Measurements from ENCODE around the gene TSPAN14.
A peak's percentile ranks its signal among the peaks of the same experiment; 100 is the strongest.

TSPAN14 gene

DNA sequence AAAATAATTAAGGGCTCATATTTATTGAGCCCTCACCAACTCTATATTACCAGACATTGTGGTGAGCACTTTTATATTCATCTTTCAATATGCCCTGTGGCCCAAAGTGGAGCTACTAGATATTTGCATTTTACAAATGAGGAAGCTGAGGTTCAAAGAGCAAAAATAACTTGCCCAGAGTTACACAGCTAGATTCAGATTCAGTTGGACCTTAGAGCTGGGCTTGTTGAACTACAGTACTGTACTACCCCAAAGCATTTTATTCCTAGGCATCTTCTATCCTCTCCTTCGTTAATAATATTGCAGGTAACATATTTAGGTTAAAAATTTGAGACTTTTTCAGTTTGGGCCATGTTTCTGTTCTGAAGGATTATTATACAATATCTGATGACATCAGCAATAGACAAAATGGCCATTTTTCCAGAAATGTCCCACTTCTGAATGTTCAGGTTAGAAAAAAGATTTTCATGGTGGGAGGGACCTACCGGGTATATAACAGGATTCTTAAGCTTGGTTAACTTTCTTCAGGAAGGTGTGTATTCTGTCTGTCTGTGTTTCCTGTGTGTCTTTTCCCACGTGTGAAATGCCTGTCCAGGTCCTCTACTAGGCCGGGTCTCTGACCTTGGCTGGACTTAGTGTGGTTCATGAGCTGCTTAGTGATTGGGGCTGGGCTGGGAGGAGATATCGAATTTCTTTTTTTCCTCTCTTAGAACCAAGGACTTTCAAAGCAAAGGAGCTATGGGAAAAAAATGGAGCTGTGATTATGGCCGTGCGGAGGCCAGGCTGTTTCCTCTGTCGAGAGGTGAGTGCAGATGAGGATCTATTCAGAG is 32.2 kb upstream of the TSPAN14 start:
- no peak for DNase-seq (ENCODE audit: low read depth)

DNA sequence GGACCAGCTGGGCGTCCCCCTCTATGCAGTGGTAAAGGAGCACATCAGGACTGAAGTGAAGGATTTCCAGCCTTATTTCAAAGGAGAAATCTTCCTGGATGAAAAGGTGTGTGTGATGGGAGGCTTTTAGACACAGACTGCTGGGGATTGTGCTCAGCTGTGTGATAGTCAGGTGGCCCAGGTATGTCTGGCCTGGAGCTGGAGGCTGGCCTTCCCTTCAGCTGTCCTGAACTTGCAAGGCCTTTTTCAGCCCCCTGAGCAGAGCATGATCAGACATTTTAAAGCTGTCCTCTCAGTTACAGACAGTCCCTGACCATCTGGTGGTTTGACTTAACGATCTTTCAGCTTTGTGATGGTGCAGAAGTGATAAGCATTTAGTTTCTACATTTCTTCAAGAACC is 28.2 kb upstream of the TSPAN14 start:
- no peak for DNase-seq (ENCODE audit: low read depth)

DNA sequence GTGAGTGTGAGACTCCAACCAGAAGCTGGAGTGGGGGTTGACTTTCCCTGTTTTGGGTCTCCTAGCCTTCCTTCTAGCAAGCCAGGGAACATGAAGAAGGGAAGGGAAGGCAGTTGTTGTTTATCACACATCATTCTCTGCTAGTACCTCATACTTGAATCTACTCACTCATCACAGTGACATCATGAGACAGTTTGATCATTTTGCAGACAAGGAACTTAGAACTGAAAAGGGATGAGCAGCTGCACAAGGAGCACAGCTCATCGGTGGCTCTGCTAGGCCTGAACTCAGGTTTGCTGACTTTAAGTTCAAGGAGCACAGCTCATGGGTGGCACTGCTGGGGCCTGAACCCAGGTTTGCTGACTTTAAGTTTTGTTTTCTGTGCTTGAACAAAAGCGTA is 26.6 kb upstream of the TSPAN14 start:
- DNase-seq (ENCODE audit: low read depth), result no peak

DNA sequence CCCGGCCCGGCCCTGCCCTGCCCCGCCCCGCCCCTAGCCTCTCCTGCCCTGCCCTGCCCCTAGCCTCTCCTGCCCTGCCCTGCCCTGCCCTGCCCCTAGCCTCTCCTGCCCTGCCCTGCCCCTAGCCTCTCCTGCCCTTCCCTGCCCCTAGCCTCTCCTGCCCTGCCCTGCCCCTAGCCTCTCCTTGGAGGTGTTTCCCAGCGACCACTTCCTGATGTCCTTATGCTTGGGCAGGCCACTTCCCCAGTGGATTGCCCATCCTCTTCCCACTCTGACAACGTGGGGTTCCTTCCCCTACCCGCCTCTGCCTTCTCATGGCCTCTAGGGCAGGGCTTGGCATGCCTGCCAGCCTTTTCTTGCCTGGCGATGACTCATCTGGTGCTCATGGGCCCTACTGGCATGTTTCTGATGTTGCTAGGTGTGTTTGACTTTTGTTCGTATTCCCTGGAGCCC is 24.6 kb upstream of the TSPAN14 start:
- DNase-seq (ENCODE audit: low read depth), result no peak

DNA sequence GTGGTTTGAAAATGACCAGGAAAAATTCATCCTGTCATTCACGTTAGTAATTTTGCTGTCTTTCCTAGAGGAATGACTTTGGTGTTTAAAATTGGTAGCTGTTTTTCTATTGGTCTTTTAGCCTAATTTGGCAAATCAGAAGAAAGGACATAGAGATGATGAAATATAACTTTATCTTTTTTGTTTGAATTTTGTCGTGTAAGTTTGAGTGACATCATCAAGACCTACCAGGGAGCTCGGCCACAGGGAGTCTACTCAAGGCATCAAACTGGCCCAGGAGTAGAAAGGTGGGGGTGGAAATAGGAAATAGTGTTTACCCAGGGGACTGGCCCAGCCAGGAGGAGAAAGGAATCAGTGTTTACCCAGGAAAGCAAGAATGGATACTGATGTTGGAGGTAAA is 21.0 kb upstream of the TSPAN14 start:
- DNase-seq (ENCODE audit: low read depth), result no peak

DNA sequence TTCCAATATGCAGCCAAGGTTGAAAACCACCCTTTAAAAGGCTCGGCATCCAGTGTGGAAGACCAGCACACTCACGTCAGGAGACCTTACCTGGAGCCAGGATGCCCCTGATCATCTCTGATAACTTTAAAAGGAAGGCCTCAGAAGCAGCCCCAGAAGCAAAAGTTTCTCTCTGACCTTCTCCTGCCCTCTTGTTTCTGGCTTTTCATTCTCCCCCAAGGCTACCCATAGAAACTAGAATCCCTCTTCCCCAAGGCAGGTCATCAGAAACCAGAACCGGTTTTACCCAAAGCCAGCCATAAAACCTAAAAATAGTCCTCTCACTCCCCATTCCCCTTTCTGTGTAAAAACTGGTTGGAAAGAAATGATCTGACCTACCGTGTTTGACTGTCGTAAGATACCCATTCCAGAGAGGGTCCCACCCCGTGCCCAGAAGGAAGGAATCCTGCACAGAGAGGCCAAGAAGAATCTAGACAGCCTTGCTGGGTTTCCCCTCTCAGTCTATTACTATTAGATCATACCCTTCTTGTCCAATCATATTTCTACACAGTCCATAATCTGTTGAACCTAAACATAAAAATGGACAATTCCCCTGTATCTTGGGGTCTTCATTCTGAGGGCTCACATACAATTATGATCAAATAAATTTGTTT is 17.5 kb upstream of the TSPAN14 start:
- DNase-seq (ENCODE audit: low read depth), result no peak

DNA sequence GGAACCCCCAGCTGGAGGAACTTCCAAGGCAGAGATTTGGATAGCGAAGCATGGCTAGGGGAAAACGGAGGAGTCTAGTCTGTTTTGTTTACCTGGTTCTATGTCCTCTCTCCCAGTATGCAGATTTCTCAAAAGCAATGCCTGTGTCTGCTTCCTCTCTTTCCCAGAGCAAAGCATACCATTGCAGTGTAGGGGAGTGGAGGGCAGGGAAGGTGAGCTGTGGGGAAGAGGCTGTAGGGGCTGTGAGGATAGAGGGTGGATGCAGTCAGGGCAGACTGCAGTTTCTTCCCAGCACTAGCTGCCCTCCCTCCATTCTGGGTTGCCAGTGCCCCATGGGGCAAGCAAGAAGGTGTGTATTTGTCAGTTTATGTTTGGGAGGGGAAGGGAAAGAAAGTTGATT is 16.9 kb upstream of the TSPAN14 start:
- no peak for DNase-seq (ENCODE audit: low read depth)

DNA sequence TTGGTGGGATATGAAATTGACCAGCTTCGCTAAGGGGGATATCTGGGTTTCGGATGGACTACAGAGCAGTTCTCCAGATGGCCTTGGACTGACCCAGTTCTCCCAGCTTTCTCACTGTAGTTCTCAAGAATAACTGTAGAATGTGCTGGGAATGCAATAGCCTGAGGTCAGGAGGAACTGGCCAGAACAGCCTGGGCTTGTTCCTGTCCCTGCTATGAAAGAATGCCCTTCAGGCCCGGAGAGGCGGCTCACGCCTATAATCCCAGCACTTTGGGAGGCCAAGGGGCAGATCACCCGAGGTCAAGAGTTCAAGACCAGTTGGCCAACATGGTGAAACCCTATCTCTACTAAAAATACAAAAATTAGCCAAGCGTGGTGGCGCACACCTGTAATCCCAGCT is 12.3 kb upstream of the TSPAN14 start:
- no peak for DNase-seq (ENCODE audit: low read depth)

DNA sequence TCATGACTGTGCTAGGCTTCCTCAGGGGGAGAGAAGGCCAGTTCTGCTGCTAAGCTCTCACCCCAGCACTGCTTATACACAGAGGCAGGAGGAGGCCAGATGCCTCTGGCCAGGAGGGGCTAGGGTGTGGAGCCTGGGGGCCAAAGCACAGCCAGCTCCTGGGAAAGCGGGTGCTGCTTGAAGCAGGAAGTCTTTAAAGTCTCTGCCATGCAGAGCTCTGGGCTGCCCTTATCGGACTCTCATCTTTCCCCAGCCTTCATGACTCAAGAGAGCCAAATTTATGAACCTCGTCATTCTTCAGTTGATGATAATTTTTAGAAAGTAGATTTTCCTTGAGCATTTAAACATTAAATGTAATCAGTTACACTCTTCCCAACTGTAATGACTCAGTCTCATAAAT is 11.2 kb upstream of the TSPAN14 start:
- peak; percentile 79 for DNase-seq (ENCODE audit: low read depth)

DNA sequence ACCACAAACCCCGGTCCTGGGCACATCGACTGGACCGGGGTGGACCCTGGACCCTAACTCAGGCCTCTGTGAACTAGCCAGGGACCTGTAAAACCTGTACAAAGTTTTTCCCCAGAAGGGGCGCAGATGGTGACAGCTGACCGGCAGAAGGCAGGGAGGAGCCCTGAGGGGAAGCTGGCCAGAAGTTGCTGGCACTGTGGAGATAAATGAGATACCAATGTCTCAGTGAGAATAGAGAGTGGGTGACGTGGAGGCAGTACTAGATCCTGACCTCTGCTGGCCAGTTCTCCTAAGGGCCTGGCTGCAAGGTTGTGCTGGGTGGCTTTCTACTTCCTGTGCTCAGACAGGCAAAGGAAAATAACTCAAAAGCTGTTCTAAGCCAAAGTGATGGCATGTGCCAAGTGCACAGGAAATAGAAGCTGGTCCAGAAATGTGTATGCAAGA is 10.6 kb upstream of the TSPAN14 start:
- peak; percentile 73 for DNase-seq (ENCODE audit: low read depth)

DNA sequence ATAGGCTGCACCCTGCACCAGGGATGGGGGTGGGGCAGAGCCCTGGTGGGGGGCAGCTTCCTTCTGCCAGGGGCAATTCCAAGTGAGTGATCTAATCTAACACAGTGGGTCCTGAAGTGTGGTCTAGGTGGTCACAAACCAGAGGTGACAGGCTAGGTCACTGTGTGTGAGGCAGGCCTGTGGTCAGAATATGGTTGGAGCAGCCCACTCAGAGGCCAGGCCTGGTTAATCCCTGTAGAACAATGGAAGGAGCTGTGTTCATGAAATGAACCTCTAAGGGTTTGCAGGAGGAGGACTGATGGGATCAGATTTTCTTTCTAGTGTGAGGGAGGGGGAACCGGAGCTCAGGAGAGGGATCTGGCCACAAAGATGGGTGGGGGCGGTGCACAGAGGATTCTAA is 10.0 kb upstream of the TSPAN14 start:
- DNase-seq (ENCODE audit: low read depth), result no peak

DNA sequence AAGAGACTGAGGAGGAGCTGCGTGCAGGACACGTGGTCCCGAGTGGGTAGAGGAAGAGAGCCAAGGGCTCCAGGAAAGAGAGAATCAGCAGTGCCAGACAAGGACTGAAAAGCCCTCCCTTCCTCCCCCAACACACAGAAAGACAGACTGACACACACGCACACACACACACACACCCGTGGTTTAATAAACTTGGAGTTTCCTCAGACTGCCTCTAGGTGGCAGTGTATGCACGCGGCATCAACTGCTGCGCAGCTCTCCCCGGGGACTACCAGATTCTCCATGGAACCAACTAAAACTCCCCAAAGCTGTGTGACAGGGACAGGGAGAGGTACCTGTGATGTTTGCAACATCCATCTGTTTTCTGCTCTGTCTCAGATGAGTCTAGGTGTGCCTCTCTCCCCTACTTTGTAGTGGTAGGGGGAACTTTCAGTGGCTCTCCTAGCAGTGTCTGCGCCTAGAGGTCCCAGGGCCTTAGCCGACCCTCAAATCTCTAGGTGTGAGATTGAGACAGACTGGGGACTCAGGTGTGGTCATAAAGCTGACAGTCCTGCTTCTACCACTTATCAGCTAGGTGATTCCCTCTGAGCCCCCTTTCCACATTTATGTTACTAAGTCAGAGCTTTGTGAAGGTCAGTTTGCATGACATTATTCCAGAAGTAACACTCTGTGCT is 9.3 kb upstream of the TSPAN14 start:
- DNase-seq (ENCODE audit: low read depth), result peak; percentile 79

DNA sequence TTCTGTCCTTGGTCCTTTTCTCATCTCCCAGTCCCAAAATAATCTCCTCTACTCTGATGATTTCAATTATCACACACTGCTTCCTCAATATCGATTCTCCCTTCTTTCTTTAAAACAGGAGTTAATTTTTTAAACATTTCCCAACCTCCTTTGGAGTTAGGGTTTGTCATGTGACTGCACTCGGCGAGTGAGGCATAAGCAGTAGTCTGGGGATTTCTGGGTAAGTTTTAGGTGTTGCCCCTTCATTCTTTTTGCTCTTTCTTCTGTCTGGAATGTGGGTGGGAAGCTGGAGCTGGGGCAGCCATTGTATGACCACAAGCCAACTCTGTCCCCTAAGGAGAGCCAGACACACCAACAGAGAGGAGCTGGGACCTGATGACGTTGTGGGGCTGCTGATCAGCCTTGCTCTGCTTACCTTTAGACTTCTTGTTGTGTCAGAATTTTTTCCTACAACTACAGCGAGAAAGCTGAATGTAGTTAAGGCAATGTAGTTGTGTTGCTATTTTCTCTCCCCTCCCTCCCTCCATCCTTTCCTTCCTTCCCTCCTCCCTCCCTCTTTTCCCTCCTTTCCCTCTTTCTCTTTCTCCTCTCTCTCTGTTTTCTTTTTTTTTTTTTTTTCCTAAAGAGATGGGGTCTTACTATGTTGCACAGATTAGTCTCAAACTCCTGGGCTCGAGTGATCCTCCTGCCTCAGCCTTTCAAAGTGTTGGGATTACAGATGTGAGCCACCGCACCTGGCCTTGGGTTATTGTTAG is 6.5 kb upstream of the TSPAN14 start:
- DNase-seq (ENCODE audit: low read depth), result no peak

DNA sequence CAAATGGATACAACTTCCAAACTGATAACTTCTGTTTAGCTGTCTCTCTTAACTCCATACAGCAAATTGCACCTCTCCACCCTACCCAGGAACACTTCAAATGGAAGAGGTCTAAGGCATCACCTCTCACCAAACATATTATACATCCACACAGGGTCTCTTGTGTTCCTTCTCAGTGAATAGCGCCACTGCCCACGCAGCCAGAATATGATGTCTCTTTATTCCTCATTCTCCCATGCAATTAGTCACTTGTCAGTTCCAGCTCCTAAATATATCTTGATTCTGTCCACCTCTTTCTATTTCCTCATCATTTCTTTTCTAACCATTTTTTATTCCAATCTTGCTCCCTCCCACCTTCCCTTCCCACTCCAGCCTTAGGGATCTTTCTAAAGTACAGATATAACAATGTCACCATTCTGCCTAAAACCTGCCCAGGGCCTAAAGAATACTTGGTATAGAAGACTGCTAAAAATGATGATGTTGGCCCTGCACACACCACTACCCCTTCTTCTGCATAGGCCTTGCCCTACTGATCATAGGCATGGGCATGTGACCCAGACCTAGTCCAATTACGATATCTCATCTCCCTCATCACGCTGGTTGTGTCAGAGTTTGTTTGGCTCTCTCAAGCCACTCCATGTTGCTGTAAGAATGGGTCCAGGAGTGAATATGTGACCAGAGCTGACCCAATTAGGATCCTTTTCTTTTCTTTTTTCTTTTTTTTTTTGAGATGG is 5.7 kb upstream of the TSPAN14 start:
- DNase-seq (ENCODE audit: low read depth), result no peak

DNA sequence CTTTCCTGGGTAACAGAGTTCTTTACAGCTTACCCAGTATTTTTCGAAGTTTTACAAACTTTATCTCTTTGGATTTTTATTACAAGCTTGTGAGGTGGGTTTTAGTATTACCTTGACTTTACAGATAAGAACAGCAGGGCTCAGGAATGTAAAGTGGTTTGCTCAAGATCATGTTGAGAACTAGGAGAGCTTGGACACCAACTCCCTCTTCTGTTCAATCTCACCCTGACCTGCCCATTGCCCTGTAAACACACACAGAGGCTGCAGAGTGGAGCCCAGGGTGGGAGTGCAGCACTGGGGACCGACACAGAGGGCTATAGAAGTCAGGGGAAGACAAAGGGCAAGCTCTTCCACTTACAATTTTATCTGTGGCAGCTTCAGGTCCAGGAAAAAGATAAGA is 4.6 kb upstream of the TSPAN14 start:
- no peak for DNase-seq (ENCODE audit: low read depth)

DNA sequence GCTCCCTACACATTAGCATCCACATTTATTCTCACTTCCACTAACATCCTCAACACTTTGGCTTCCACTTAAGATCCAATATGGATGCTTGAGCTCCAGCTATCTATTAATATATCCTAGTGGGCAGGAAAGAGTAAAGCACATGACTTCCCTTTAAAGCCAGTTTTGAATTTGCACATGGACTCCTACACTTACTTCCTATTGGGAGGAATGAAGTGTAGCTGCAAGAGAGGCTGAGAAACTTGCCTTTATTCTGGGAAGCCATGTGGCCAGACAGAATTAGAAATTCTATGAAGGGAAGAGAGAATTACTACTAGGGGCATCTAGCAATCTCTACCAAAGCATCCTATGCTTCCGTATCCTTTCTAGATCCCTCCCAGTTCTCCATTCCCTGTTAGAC is 3.0 kb upstream of the TSPAN14 start:
- no peak for DNase-seq (ENCODE audit: low read depth)

DNA sequence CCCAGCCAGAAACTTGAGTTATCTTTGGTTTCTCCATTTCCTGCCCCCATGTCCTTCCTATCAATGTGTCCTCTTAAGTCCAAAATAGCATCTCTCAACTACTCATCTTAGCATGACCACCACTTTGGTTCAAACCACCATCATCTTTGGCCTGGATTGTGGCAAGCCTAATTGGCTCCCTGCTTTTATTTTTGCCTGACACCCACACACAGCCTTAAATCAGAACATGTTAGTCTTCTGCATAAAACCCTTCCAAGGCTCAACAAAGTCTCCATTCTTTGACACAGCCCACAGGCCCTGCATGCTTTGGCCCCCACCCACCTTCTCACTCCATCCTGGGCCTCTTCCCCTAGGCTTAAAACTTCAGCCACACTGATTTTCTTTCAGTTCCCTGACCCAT is 2.0 kb upstream of the TSPAN14 start:
- no peak for DNase-seq (ENCODE audit: low read depth)

DNA sequence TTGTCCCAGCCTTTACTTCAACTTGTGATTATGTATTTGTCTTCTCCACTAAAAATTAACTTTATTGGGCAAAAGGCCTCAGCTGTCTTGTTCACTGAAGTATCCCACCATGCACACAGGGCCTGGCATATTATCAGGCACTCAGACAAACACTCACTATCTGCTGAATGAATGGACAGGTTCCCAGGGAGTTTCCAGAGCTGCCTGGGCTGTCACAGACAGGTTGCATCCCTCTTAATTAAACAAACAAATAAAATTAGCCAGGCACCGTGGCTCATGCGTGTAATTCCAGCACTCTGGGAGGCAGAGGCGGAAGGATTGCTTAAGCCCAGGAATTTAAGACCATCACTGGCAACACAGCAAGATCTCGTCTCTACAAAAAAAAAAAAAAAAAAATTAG is 1.5 kb upstream of the TSPAN14 start:
- DNase-seq (ENCODE audit: low read depth), result no peak

DNA sequence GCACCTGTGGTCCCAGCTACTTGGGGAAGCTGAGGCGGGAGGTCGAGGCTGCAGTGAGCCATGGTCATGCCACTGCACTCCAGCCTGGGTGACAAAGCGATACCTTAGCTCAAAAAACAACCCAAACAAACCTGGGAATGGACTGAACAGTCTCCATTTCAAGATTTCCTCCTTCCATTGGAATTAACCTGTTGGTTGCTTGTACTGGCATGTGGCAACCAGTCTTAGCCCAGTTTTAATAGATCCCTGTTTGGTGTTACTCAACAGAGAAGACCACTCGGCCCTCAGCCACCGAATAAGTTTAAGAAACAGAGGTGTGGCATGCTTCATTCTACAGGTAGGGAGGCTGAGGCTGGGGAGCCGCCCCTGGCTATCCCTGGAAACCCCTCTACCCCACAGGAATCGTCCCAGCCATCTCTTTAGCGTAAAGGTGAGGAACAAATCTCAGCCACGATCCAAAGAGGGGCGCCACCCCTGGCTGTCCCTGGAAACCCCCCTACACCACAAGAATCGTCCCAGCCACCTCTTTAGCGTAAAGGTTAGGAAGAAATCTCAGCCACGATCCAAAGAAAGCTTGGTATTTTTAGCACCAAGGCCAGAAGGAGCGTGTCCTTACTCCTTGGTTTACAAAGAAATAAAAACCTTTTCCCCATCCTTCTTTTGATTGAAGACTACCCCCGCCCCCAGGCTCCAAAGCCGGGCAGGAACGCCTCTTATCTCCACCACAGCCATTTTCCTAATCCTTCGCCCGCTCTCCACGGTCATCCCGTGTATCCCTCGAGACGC is 861 bp upstream of the TSPAN14 start:
- no peak for DNase-seq (ENCODE audit: low read depth)

DNA sequence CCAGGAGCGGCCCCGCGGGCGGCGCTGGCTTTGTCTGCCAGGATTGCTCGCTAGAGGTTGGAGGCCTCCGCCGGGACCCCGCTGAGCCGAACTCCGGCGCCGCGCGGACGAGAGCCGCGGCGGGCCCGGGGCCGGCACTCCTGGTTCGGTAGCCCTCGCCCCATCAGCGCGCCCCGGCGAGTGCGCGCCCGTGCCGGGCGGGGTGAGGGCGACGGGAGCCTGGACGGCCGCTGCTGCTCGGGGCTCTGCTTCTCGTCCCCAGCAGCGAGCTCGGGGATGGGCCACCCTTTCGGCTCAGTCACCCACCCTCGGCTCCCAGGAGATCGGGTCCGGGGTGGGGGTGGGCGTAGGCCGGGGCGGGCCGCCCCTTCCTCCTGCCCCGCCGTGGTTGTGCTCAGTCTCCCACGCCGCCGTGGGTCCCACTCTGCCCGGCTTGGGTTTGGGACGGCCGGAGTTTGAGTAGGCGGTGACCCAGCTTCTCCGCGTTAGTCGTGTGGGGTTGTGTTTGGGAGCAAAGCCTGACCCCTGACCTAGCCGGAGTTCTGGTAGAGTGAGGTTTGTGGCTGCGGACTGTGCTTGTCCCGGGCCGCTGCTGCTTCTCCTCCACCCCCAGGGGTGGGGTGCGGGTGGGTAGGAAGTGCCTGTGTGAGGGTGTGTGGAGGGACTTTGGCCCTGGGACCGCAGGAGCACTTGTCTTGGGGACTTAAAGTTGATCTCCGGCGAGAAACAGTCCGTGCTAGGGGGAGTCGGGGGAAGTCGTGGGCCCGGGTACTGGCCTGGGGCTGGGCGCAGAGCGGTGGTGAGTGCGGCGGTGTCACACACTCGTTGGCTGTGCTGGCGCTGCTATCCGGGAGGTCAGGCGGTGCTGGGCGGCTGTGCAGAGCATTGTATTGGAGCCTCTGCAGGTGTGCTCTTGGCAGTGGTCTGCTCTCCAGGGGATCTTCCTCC is 677 bp downstream of the TSPAN14 start:
- DNase-seq (ENCODE audit: low read depth), result peak; percentile 46

All from EH (cell line).